Activated naive CD8-positive, alpha-beta T cell treated with anti-CD3 and anti-CD28 coated beads for 36 hours (primary cell): ENCODE results near the gene PARP3. TPM values are rescaled to one million over a fixed set of nuclear protein-coding genes. Genes with fewer than 3 reads are reported as not detected.

Experiments
- DNase-seq: peaks from one replicate; pipeline ENCODE4 v3.0.0; 2021
- H3K27ac Mint-ChIP-seq: one replicate; pipeline ENCODE4 v1.8.0; 2022; ENCODE audit warnings: mild to moderate bottlenecking, moderate library complexity, mixed read lengths
- H3K27me3 Mint-ChIP-seq: one replicate; pipeline ENCODE4 v1.8.0; 2022; ENCODE audit warnings: mild to moderate bottlenecking, mixed read lengths
- H3K36me3 Mint-ChIP-seq: one replicate; pipeline ENCODE4 v1.8.0; 2021; ENCODE audit warnings: mild to moderate bottlenecking, mixed read lengths
- H3K4me1 Mint-ChIP-seq: one replicate; pipeline ENCODE4 v1.8.0; 2021; ENCODE audit warnings: mixed read lengths
- H3K4me3 Mint-ChIP-seq: one replicate; pipeline ENCODE4 v1.8.0; 2022; ENCODE audit warnings: mild to moderate bottlenecking, moderate library complexity, mixed read lengths
- H3K9me3 Mint-ChIP-seq: one replicate; pipeline ENCODE4 v1.8.0; 2022; ENCODE audit warnings: mixed read lengths
- total RNA-seq, 2 experiments: library from RNA; stranded (reverse); gene quantifications; one replicate each; pipeline ENCODE4 v1.2.3, GENCODE V29; 2021

Gene PARP3
- total RNA-seq, 2 experiments from 2014 or later: 13.9 to 15.6 TPM

GRCh38 chr3:51929420-51930003 lies 12.7 kb upstream of the PARP3 start:
- H3K9me3 Mint-ChIP-seq: no peaks in the 10 kb centered on the region

GRCh38 chr3:51930439-51930838 lies 11.7 kb upstream of the PARP3 start:
- Mint-ChIP-seq H3K36me3 (peaks cover 20% of the 10 kb centered on the region), H3K4me1 (no peaks in the 10 kb centered on the region), H3K4me3 (no peak overlapping the region), H3K27ac (no peak overlapping the region), H3K27me3 (no peaks in the 10 kb centered on the region), H3K9me3 (no peaks in the 10 kb centered on the region)
- no peak for DNase-seq

More at GRCh38 chr3:51929420-51930003, 12.7 kb upstream of the PARP3 start:
- H3K4me1 Mint-ChIP-seq: no peaks in the 10 kb centered on the region
- no peaks in the 10 kb centered on the region for H3K27me3 Mint-ChIP-seq
- H3K27ac Mint-ChIP-seq: no peak overlapping the region
- peaks cover 19% of the 10 kb centered on the region for H3K36me3 Mint-ChIP-seq
- no peak overlapping the region for H3K4me3 Mint-ChIP-seq
- DNase-seq: no peak

- no peak for DNase-seq
- H3K4me3 Mint-ChIP-seq: no peak overlapping the region
- no peaks in the 10 kb centered on the region for H3K4me1 Mint-ChIP-seq
- no peaks in the 10 kb centered on the region for H3K9me3 Mint-ChIP-seq
- no peak overlapping the region for H3K27ac Mint-ChIP-seq
- peaks cover 20% of the 10 kb centered on the region for H3K36me3 Mint-ChIP-seq
- no peaks in the 10 kb centered on the region for H3K27me3 Mint-ChIP-seq
These were observed 10.4 kb upstream of the PARP3 start for GRCh38 chr3:51931756-51932155.

- Mint-ChIP-seq H3K9me3 (no peaks in the 10 kb centered on the region), H3K36me3 (peaks cover 27% of the 10 kb centered on the region), H3K27ac (no peak overlapping the region), H3K4me3 (no peak overlapping the region), H3K27me3 (no peaks in the 10 kb centered on the region), H3K4me1 (no peaks in the 10 kb centered on the region)
- DNase-seq: no peak
These were observed 9.4 kb upstream of the PARP3 start for GRCh38 chr3:51932471-51933370.

GRCh38 chr3:51933471-51934138 lies 8.6 kb upstream of the PARP3 start:
- Mint-ChIP-seq H3K9me3 (no peaks in the 10 kb centered on the region), H3K4me1 (peaks cover 2% of the 10 kb centered on the region), H3K4me3 (no peak overlapping the region), H3K27ac (no peak overlapping the region), H3K27me3 (no peaks in the 10 kb centered on the region), H3K36me3 (peaks cover 28% of the 10 kb centered on the region)
- no peak for DNase-seq

- DNase-seq: no peak
- H3K27me3 Mint-ChIP-seq: no peaks in the 10 kb centered on the region
- no peaks in the 10 kb centered on the region for H3K9me3 Mint-ChIP-seq
- H3K4me1 Mint-ChIP-seq: peaks cover 6% of the 10 kb centered on the region
- peaks cover 31% of the 10 kb centered on the region for H3K36me3 Mint-ChIP-seq
- no peak overlapping the region for H3K27ac Mint-ChIP-seq
- no peak overlapping the region for H3K4me3 Mint-ChIP-seq
These were observed 7.9 kb upstream of the PARP3 start for GRCh38 chr3:51934139-51934850.

- H3K4me3 Mint-ChIP-seq: no peak overlapping the region
- peaks cover 35% of the 10 kb centered on the region for H3K36me3 Mint-ChIP-seq
- no peak for DNase-seq
- no peaks in the 10 kb centered on the region for H3K27me3 Mint-ChIP-seq
- no peaks in the 10 kb centered on the region for H3K9me3 Mint-ChIP-seq
- peaks cover 14% of the 10 kb centered on the region for H3K4me1 Mint-ChIP-seq
- no peak overlapping the region for H3K27ac Mint-ChIP-seq
These were observed 6.9 kb upstream of the PARP3 start for GRCh38 chr3:51934991-51935885.

GRCh38 chr3:51935886-51936755 lies 6.0 kb upstream of the PARP3 start:
- Mint-ChIP-seq H3K9me3 (no peaks in the 10 kb centered on the region), H3K36me3 (peaks cover 36% of the 10 kb centered on the region), H3K4me3 (no peak overlapping the region), H3K27me3 (no peaks in the 10 kb centered on the region), H3K27ac (no peak overlapping the region), H3K4me1 (peaks cover 22% of the 10 kb centered on the region)
- DNase-seq: no peak

GRCh38 chr3:51937014-51937413 lies 5.1 kb upstream of the PARP3 start:
- Mint-ChIP-seq H3K4me1 (peaks cover 24% of the 10 kb centered on the region), H3K4me3 (no peak overlapping the region), H3K27ac (no peak overlapping the region), H3K27me3 (no peaks in the 10 kb centered on the region), H3K36me3 (peaks cover 35% of the 10 kb centered on the region), H3K9me3 (no peaks in the 10 kb centered on the region)
- no peak for DNase-seq

- H3K4me3 Mint-ChIP-seq: no peak overlapping the region
- H3K27ac Mint-ChIP-seq: no peak overlapping the region
- H3K9me3 Mint-ChIP-seq: no peaks in the 10 kb centered on the region
These were observed 4.3 kb upstream of the PARP3 start for GRCh38 chr3:51937611-51938450.

GRCh38 chr3:51938780-51939425 lies 3.3 kb upstream of the PARP3 start:
- peak overlapping the region; percentile 33 for H3K4me3 Mint-ChIP-seq
- no peak for DNase-seq
- peaks cover 27% of the 10 kb centered on the region for H3K4me1 Mint-ChIP-seq
- H3K36me3 Mint-ChIP-seq: peaks cover 31% of the 10 kb centered on the region
- H3K27me3 Mint-ChIP-seq: no peaks in the 10 kb centered on the region
- H3K27ac Mint-ChIP-seq: peak overlapping the region; percentile 4
- no peaks in the 10 kb centered on the region for H3K9me3 Mint-ChIP-seq

More at GRCh38 chr3:51937611-51938450, 4.3 kb upstream of the PARP3 start:
- DNase-seq: no peak
- peaks cover 31% of the 10 kb centered on the region for H3K36me3 Mint-ChIP-seq
- H3K4me1 Mint-ChIP-seq: peaks cover 24% of the 10 kb centered on the region
- no peaks in the 10 kb centered on the region for H3K27me3 Mint-ChIP-seq

GRCh38 chr3:51940648-51941462 lies 1.3 kb upstream of the PARP3 start:
- Mint-ChIP-seq H3K4me3 (peak overlapping the region; percentile 85), H3K36me3 (peaks cover 28% of the 10 kb centered on the region), H3K4me1 (peaks cover 27% of the 10 kb centered on the region), H3K9me3 (no peaks in the 10 kb centered on the region), H3K27ac (peak overlapping the region; percentile 64), H3K27me3 (no peaks in the 10 kb centered on the region)
- DNase-seq: no peak
